Ishikawa (cell line): ENCODE results near the gene SHC4.

Source experiments
- CEBPB ChIP-seq: IDR thresholded peaks from 2 replicates; pipeline ENCODE4 v1.6.1; 2012
- TAF1 ChIP-seq: IDR thresholded peaks from 2 replicates; pipeline ENCODE4 v1.6.1; 2012; ENCODE audit warnings: low read depth, mild to moderate bottlenecking
- TCF12 ChIP-seq: IDR thresholded peaks from 2 replicates; pipeline ENCODE4 v1.6.1; 2012; ENCODE audit warnings: low read depth
- TF ChIP-seq, protein P1 (sequence below): IDR thresholded peaks from 2 replicates; pipeline ENCODE4 v1.6.1; 2012

DNA sequence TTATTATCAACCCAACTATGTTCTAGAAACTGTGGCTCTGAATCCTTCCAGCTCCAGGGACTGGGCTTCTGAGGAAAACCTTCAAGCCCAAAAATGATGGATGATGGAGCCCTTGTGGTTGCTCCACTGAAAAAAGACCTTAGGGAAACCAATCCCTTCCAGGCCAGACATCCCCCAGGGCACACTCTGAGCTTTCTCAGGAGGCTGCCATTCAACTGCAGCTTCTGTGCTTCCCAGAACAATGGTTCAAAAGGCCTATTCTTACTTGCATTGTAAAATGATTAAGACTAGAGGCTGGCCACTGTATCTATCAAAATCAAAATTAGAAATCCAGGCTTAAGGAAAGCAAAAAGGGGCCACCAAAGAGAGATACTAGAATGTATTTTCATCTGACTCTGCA, 58.5 kb downstream of the SHC4 start:
- TF ChIP-seq TAF1 (no peak), CEBPB (no peak), TCF12 (no peak)
- TF ChIP-seq, protein P1, sequence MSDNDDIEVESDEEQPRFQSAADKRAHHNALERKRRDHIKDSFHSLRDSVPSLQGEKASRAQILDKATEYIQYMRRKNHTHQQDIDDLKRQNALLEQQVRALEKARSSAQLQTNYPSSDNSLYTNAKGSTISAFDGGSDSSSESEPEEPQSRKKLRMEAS = no peak
